ENCODE results near the gene RPTN. TPM values are rescaled to one million over a fixed set of nuclear protein-coding genes. Genes with fewer than 3 reads are reported as not detected.
"Not testable (repeated sequence)": the region's sequence is repeated elsewhere in the genome, so short reads cannot be mapped to it uniquely, and the experiment has no call there.

Gene RPTN
- total and polyA plus RNA-seq, 3 experiments from 2014 or later: not detected

GRCh38 chr1:152160576-152160975, 1.5 kb upstream of the RPTN start:
- no peaks in the 10 kb centered on the region for H3K4me1 ChIP-seq (ENCODE audit: insufficient read depth, low read length)
- no peaks in the 10 kb centered on the region for H3K36me3 ChIP-seq (ENCODE audit: insufficient read depth, low read length)
- H3K27ac ChIP-seq (ENCODE audit: low read depth, low read length): no peak overlapping the region
- POLR2A ChIA-PET: no interaction called here
- Mint-ChIP-seq H3K4me3 (no peak overlapping the region), H3K27ac (no peak overlapping the region), H3K4me1 (peaks cover 0 to 2% (median under 1%) of the 10 kb centered on the region in 3 donors), H3K9me3 (no peaks in the 10 kb centered on the region), H3K27me3 (peaks cover 4 to 15% of the 10 kb centered on the region in 2 donors), H3K36me3 (no peaks in the 10 kb centered on the region)
- H3K9me3 ChIP-seq (ENCODE audit: low read length): no peaks in the 10 kb centered on the region
- DNase-seq: no peak
- CTCF ChIA-PET: no interaction called here
- no peaks in the 10 kb centered on the region for H3K27me3 ChIP-seq (ENCODE audit: insufficient read depth, low read length, poor library complexity, severe bottlenecking)
- no peak overlapping the region for H3K4me3 ChIP-seq (ENCODE audit: low read length)

GRCh38 chr1:152153996-152154395, 5.0 kb downstream of the RPTN start:
- Mint-ChIP-seq H3K36me3 (peaks cover 0 to under 1% (median 0%) of the 10 kb centered on the region in 3 donors), H3K9me3 (peaks cover under 1 to 6% (median 3%) of the 10 kb centered on the region in 5 donors), H3K4me3 (no peak overlapping the region), H3K27me3 (peaks cover 2 to 8% of the 10 kb centered on the region in 2 donors), H3K27ac (no peak overlapping the region), H3K4me1 (no peaks in the 10 kb centered on the region)
- Histone ChIP-seq H3K27me3 (ENCODE audit: insufficient read depth, low read length, poor library complexity, severe bottlenecking) (no peaks in the 10 kb centered on the region), H3K36me3 (ENCODE audit: insufficient read depth, low read length) (no peaks in the 10 kb centered on the region), H3K4me1 (ENCODE audit: insufficient read depth, low read length) (no peaks in the 10 kb centered on the region), H3K27ac (ENCODE audit: low read depth, low read length) (no peak overlapping the region), H3K9me3 (ENCODE audit: low read length) (no peaks in the 10 kb centered on the region), H3K4me3 (ENCODE audit: low read length) (no peak overlapping the region)
- CTCF ChIA-PET: no interaction called here
- POLR2A ChIA-PET: no interaction called here
- no peak for DNase-seq

GRCh38 chr1:152151646-152152045, 7.4 kb downstream of the RPTN start:
- Mint-ChIP-seq H3K4me1 (no peaks in the 10 kb centered on the region), H3K27ac (no peak overlapping the region), H3K36me3 (peaks cover 0 to 14% (median 0%) of the 10 kb centered on the region in 3 donors), H3K4me3 (no peak overlapping the region), H3K27me3 (peaks cover 6 to 12% of the 10 kb centered on the region in 2 donors), H3K9me3 (peaks cover 12 to 17% (median 15%) of the 10 kb centered on the region in 5 donors)
- H3K4me1 ChIP-seq (ENCODE audit: insufficient read depth, low read length): no peaks in the 10 kb centered on the region
- no peaks in the 10 kb centered on the region for H3K36me3 ChIP-seq (ENCODE audit: insufficient read depth, low read length)
- no peak for DNase-seq
- no peak overlapping the region for H3K4me3 ChIP-seq (ENCODE audit: low read length)
- CTCF ChIA-PET: no interaction called here
- no peaks in the 10 kb centered on the region for H3K27me3 ChIP-seq (ENCODE audit: insufficient read depth, low read length, poor library complexity, severe bottlenecking)
- POLR2A ChIA-PET: no interaction called here
- H3K27ac ChIP-seq (ENCODE audit: low read depth, low read length): no peak overlapping the region
- H3K9me3 ChIP-seq (ENCODE audit: low read length): no peaks in the 10 kb centered on the region

GRCh38 chr1:152148981-152149380, 10.0 kb downstream of the RPTN start:
- H3K4me3 ChIP-seq (ENCODE audit: low read length): no peak overlapping the region
- Mint-ChIP-seq H3K36me3 (peaks cover 0 to 24% (median 2%) of the 10 kb centered on the region in 3 donors), H3K4me3 (no peak overlapping the region), H3K9me3 (peaks cover 16 to 23% (median 17%) of the 10 kb centered on the region in 5 donors), H3K27ac (no peak overlapping the region), H3K4me1 (no peaks in the 10 kb centered on the region), H3K27me3 (peaks cover 9 to 23% of the 10 kb centered on the region in 2 donors)
- CTCF ChIA-PET: no interaction called here
- no peaks in the 10 kb centered on the region for H3K9me3 ChIP-seq (ENCODE audit: low read length)
- no peak for DNase-seq
- no peak overlapping the region for H3K27ac ChIP-seq (ENCODE audit: low read depth, low read length)
- no peaks in the 10 kb centered on the region for H3K27me3 ChIP-seq (ENCODE audit: insufficient read depth, low read length, poor library complexity, severe bottlenecking)
- POLR2A ChIA-PET: no interaction called here
- H3K4me1 ChIP-seq (ENCODE audit: insufficient read depth, low read length): no peaks in the 10 kb centered on the region
- no peaks in the 10 kb centered on the region for H3K36me3 ChIP-seq (ENCODE audit: insufficient read depth, low read length)

- DNase-seq: no peak
- Mint-ChIP-seq H3K27me3 (peaks cover 13 to 31% of the 10 kb centered on the region in 2 donors), H3K27ac (no peak overlapping the region), H3K4me1 (no peaks in the 10 kb centered on the region), H3K4me3 (no peak overlapping the region), H3K9me3 (peaks cover 16 to 23% (median 17%) of the 10 kb centered on the region in 5 donors), H3K36me3 (peaks cover 0 to 24% (median 2%) of the 10 kb centered on the region in 3 donors)
- H3K36me3 ChIP-seq (ENCODE audit: insufficient read depth, low read length): no peaks in the 10 kb centered on the region
- CTCF ChIA-PET: no interaction called here
- H3K4me1 ChIP-seq (ENCODE audit: insufficient read depth, low read length): no peaks in the 10 kb centered on the region
- H3K27ac ChIP-seq (ENCODE audit: low read depth, low read length): no peak overlapping the region
- no peaks in the 10 kb centered on the region for H3K27me3 ChIP-seq (ENCODE audit: insufficient read depth, low read length, poor library complexity, severe bottlenecking)
- H3K4me3 ChIP-seq (ENCODE audit: low read length): no peak overlapping the region
- POLR2A ChIA-PET: no interaction called here
- no peaks in the 10 kb centered on the region for H3K9me3 ChIP-seq (ENCODE audit: low read length)
These were observed 11.0 kb downstream of the RPTN start for GRCh38 chr1:152148051-152148450.

GRCh38 chr1:152145769-152146168, 13.3 kb downstream of the RPTN start:
- H3K36me3 Mint-ChIP-seq: peaks cover 0 to 24% (median 2%) of the 10 kb centered on the region in 3 donors
- no peak for DNase-seq
- peaks cover 16 to 23% (median 17%) of the 10 kb centered on the region in 5 donors for H3K9me3 Mint-ChIP-seq
- POLR2A ChIA-PET: no interaction called here
- peaks cover 15 to 40% of the 10 kb centered on the region in 2 donors for H3K27me3 Mint-ChIP-seq
- Histone ChIP-seq H3K27ac (ENCODE audit: low read depth, low read length) (no peak overlapping the region), H3K4me1 (ENCODE audit: insufficient read depth, low read length) (no peaks in the 10 kb centered on the region), H3K9me3 (ENCODE audit: low read length) (no peaks in the 10 kb centered on the region), H3K27me3 (ENCODE audit: insufficient read depth, low read length, poor library complexity, severe bottlenecking) (no peaks in the 10 kb centered on the region), H3K36me3 (ENCODE audit: insufficient read depth, low read length) (no peaks in the 10 kb centered on the region), H3K4me3 (ENCODE audit: low read length) (no peak overlapping the region)
- no peaks in the 10 kb centered on the region for H3K4me1 Mint-ChIP-seq
- no peak overlapping the region for H3K4me3 Mint-ChIP-seq
- H3K27ac Mint-ChIP-seq: no peak overlapping the region
- CTCF ChIA-PET: no interaction called here

GRCh38 chr1:152144674-152145183, 14.3 kb downstream of the RPTN start:
- H3K27ac ChIP-seq (ENCODE audit: low read depth, low read length); DNase-seq; H3K4me1 ChIP-seq (ENCODE audit: insufficient read depth, low read length); H3K4me1 Mint-ChIP-seq; H3K4me3 ChIP-seq (ENCODE audit: low read length); POLR2A ChIA-PET; H3K9me3 ChIP-seq (ENCODE audit: low read length); H3K4me3 Mint-ChIP-seq; H3K27ac Mint-ChIP-seq; H3K27me3 ChIP-seq (ENCODE audit: insufficient read depth, low read length, poor library complexity, severe bottlenecking); CTCF ChIA-PET; H3K36me3 ChIP-seq (ENCODE audit: insufficient read depth, low read length): not testable (repeated sequence)
- H3K9me3 Mint-ChIP-seq: peaks cover 15 to 25% (median 17%) of the 10 kb centered on the region in 5 donors
- H3K36me3 Mint-ChIP-seq: peaks cover 0 to 24% (median 2%) of the 10 kb centered on the region in 3 donors
- peaks cover 18 to 47% of the 10 kb centered on the region in 2 donors for H3K27me3 Mint-ChIP-seq

- Mint-ChIP-seq H3K9me3 (peaks cover 6 to 19% (median 12%) of the 10 kb centered on the region in 5 donors), H3K27me3 (peaks cover 21 to 58% of the 10 kb centered on the region in 2 donors), H3K36me3 (peaks cover 0 to 17% (median 2%) of the 10 kb centered on the region in 3 donors), H3K27ac (no peak overlapping the region), H3K4me1 (no peaks in the 10 kb centered on the region), H3K4me3 (no peak overlapping the region)
- no peaks in the 10 kb centered on the region for H3K4me1 ChIP-seq (ENCODE audit: insufficient read depth, low read length)
- no peaks in the 10 kb centered on the region for H3K27me3 ChIP-seq (ENCODE audit: insufficient read depth, low read length, poor library complexity, severe bottlenecking)
- ChIA-PET CTCF (no interaction called here), POLR2A (no interaction called here)
- H3K4me3 ChIP-seq (ENCODE audit: low read length): no peak overlapping the region
- no peak overlapping the region for H3K27ac ChIP-seq (ENCODE audit: low read depth, low read length)
- DNase-seq: no peak
- no peaks in the 10 kb centered on the region for H3K9me3 ChIP-seq (ENCODE audit: low read length)
- no peaks in the 10 kb centered on the region for H3K36me3 ChIP-seq (ENCODE audit: insufficient read depth, low read length)
These were observed 15.7 kb downstream of the RPTN start for GRCh38 chr1:152143150-152143887.
